IPS-18a (cell line): Measurements from ENCODE around the gene SYNGR2.
"Not testable (repeated sequence)": the region's sequence is repeated elsewhere in the genome, so short reads cannot be mapped to it uniquely, and the experiment has no call there.

Experiments used
- H3K27ac ChIP-seq: one replicate; pipeline ENCODE4 v1.5.1; 2013; ENCODE audit warnings: low read length
- H3K27me3 ChIP-seq: one replicate; pipeline ENCODE4 v1.6.1; 2013; ENCODE audit warnings: mild to moderate bottlenecking, low read length; ENCODE audit not compliant: control insufficient read depth, insufficient read depth
- H3K36me3 ChIP-seq: one replicate; pipeline ENCODE4 v1.6.1; 2013; ENCODE audit warnings: low read depth, low read length; ENCODE audit not compliant: control insufficient read depth
- H3K4me1 ChIP-seq: one replicate; pipeline ENCODE4 v1.6.1; 2013; ENCODE audit warnings: low read depth, low read length; ENCODE audit not compliant: control insufficient read depth
- H3K4me3 ChIP-seq: one replicate; pipeline ENCODE4 v1.5.1; 2013; ENCODE audit warnings: low read length
- H3K9ac ChIP-seq: one replicate; pipeline ENCODE4 v1.6.1; 2013; ENCODE audit warnings: mild to moderate bottlenecking, low read length, moderate library complexity
- H3K9me3 ChIP-seq: one replicate; pipeline ENCODE4 v1.6.1; 2013; ENCODE audit warnings: low read depth, low read length; ENCODE audit not compliant: control insufficient read depth

Gene SYNGR2

GRCh38 chr17:78171591-78172248, 3.3 kb downstream of the SYNGR2 start:
- Histone ChIP-seq H3K36me3 (peaks cover 23% of the 10 kb centered on the region), H3K4me1 (peaks cover 12% of the 10 kb centered on the region)
- not testable (repeated sequence) for H3K9ac ChIP-seq, H3K4me3 ChIP-seq, H3K27me3 ChIP-seq, H3K27ac ChIP-seq, H3K9me3 ChIP-seq

DNA sequence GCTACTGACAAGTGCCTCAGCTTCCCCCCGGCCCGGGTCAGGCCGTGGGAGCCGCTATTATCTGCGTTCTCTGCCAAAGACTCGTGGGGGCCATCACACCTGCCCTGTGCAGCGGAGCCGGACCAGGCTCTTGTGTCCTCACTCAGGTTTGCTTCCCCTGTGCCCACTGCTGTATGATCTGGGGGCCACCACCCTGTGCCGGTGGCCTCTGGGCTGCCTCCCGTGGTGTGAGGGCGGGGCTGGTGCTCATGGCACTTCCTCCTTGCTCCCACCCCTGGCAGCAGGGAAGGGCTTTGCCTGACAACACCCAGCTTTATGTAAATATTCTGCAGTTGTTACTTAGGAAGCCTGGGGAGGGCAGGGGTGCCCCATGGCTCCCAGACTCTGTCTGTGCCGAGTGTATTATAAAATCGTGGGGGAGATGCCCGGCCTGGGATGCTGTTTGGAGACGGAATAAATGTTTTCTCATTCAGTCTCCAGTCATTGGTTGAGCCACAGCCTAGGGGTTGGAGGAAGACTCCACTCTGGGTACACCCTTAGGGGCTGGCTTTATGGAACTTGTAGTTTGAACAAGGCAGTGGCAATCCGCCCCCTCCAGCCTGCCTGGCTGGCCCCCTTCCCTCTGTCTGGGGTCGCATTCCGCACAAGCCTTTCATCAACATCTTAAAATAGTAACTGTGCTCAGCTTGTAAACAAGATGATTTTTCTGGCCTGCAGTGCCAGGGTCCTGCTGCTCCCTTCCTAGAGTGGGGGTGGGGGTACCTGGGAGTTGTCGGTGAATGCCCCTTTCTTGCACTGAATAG, 4.1 kb downstream of the SYNGR2 start:
- no peaks in the 10 kb centered on the region for H3K27me3 ChIP-seq
- H3K27ac ChIP-seq = no peak overlapping the region
- no peak overlapping the region for H3K9ac ChIP-seq
- H3K4me3 ChIP-seq = no peak overlapping the region
- peaks cover 12% of the 10 kb centered on the region for H3K4me1 ChIP-seq
- peaks cover 23% of the 10 kb centered on the region for H3K36me3 ChIP-seq
- H3K9me3 ChIP-seq = no peaks in the 10 kb centered on the region

DNA sequence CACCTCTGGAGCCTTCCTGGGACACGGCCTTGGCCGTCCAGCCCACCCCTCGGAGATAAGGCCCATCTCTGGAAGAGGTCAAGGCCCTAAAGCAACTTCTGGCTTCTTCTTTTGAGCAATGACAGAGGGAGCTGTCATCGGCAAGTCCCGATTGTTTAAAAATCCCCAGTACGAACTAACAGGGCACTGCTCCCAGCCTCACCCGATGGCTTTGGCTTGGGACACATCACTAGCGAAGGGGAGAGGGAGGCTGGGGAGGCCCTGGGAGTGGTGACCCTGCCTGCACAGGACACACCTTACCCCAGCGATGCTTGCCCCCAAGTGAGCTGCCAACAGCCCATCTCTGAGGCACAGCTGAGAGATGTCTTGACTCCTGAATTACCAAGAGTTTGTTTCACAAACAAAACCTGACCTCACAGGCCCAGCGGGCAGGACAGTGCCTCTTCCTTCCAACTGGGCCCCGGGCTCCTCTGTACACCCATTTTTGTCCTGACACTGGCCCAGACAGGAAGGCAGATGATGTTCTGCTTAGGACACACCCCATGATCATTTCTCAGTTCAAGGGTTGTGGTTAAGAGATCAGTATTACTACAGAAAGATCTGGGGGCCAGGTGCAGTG, 4.8 kb downstream of the SYNGR2 start:
- Histone ChIP-seq H3K27ac (no peak overlapping the region), H3K36me3 (peaks cover 25% of the 10 kb centered on the region), H3K4me3 (no peak overlapping the region), H3K27me3 (no peaks in the 10 kb centered on the region), H3K9me3 (no peaks in the 10 kb centered on the region), H3K9ac (no peak overlapping the region), H3K4me1 (peaks cover 12% of the 10 kb centered on the region)

GRCh38 chr17:78174346-78174869, 6.0 kb downstream of the SYNGR2 start:
- H3K9ac ChIP-seq = no peak overlapping the region
- peaks cover 37% of the 10 kb centered on the region for H3K36me3 ChIP-seq
- H3K27me3 ChIP-seq = no peaks in the 10 kb centered on the region
- no peak overlapping the region for H3K4me3 ChIP-seq
- no peak overlapping the region for H3K27ac ChIP-seq
- H3K9me3 ChIP-seq = no peaks in the 10 kb centered on the region
- H3K4me1 ChIP-seq = peaks cover 12% of the 10 kb centered on the region

DNA sequence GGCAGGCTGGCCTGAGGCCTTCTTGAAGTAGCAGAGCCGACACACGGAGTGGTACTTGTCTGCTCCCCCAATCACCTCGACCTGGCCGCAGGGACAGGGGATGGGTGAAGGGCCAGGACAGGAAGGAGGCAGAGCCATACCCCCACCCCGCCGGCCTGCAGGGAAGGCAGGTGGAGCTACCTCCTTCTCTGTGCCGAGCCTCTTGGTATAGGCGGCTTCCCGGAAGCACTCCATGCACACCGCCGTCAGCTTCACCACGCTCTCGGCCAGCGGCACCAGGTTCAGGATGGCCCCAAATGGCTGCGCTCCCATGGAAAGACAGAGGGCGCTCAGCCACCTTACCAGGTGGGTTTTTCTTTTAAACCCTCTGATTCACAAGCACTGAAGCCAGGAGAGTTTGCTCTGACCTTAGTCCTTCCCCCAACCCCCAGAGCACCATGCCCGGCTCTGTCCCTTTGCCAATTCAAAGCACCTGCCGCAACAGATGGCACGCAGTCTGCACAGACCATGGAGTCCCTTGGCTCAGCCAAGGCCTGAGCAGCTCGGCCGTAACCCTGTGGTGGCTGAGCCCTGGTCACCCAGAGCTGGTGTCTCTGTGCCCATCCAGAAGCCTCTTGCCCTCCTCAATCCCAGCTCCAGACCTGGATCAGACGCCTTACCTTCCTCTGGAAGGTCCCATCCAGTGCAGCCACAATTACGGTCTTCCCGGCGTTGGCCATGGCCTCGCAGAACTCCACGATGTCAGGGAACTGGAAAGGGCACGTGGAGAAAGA, 6.7 kb downstream of the SYNGR2 start:
- Histone ChIP-seq H3K9me3 (no peaks in the 10 kb centered on the region), H3K4me1 (peaks cover 12% of the 10 kb centered on the region), H3K4me3 (no peak overlapping the region), H3K36me3 (peaks cover 44% of the 10 kb centered on the region), H3K27me3 (no peaks in the 10 kb centered on the region), H3K9ac (no peak overlapping the region), H3K27ac (no peak overlapping the region)

- Histone ChIP-seq H3K27me3 (no peaks in the 10 kb centered on the region), H3K9me3 (no peaks in the 10 kb centered on the region), H3K4me3 (no peak overlapping the region), H3K4me1 (peaks cover 12% of the 10 kb centered on the region), H3K27ac (no peak overlapping the region), H3K9ac (no peak overlapping the region), H3K36me3 (peaks cover 49% of the 10 kb centered on the region)
Measured at GRCh38 chr17:78175643-78175981, 7.2 kb downstream of the SYNGR2 start.

DNA sequence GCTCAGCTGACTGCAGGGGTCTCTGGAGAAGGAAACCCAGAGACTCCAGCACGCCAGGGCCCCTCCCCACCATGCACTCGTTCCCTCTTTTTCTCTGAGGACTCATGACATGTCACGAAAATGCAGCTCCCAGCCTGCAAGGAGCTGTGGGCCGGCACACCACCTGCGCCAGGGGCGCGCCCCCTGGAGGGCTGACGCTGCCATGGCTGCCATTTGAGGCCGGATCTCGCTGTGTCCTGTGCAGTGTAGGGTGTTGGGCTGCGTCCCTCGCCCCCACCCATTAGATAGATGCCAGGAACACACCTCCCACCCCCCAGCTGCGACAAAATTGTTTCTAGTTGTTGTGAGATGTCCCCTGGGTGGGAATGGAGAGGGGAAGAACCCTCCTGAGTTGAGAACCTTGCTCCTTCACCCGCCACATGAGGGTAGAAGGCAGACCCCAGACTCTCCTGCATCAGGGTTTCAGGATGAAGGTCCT, 8.2 kb downstream of the SYNGR2 start:
- Histone ChIP-seq H3K36me3 (peaks cover 58% of the 10 kb centered on the region), H3K9me3 (no peaks in the 10 kb centered on the region), H3K4me3 (no peak overlapping the region), H3K4me1 (peaks cover 12% of the 10 kb centered on the region), H3K27ac (no peak overlapping the region), H3K27me3 (no peaks in the 10 kb centered on the region), H3K9ac (no peak overlapping the region)

GRCh38 chr17:78179372-78179771, 11.0 kb downstream of the SYNGR2 start:
- H3K4me1 ChIP-seq = no peaks in the 10 kb centered on the region
- no peaks in the 10 kb centered on the region for H3K9me3 ChIP-seq
- H3K27ac ChIP-seq = no peak overlapping the region
- H3K27me3 ChIP-seq = no peaks in the 10 kb centered on the region
- H3K9ac ChIP-seq = no peak overlapping the region
- peaks cover 75% of the 10 kb centered on the region for H3K36me3 ChIP-seq
- H3K4me3 ChIP-seq = no peak overlapping the region

DNA sequence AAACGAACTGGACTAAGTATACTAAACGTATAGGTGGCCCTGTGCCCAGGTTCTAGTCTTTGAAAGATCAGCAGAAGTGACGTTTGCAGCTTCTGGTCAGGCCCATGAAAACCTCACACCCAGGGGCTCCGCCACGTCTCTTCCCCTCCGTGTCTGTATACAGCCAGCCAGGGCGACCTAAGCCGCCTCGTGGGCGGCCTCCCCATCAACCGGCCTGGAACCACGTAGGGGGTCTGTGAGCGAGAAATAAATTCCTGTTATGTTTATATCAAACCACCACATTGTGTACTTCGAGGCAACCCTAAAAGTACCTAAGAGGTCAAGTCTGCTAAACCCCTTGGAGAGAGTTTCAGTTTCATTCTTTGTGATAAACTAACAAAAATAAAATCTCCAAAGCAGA, 11.7 kb downstream of the SYNGR2 start:
- Histone ChIP-seq H3K27ac (no peak overlapping the region), H3K9me3 (no peaks in the 10 kb centered on the region), H3K27me3 (no peaks in the 10 kb centered on the region), H3K4me1 (no peaks in the 10 kb centered on the region), H3K9ac (no peak overlapping the region), H3K4me3 (no peak overlapping the region), H3K36me3 (peaks cover 77% of the 10 kb centered on the region)

- no peaks in the 10 kb centered on the region for H3K4me1 ChIP-seq
- peaks cover 73% of the 10 kb centered on the region for H3K36me3 ChIP-seq
- no peaks in the 10 kb centered on the region for H3K9me3 ChIP-seq
- H3K27me3 ChIP-seq = no peaks in the 10 kb centered on the region
- H3K27ac ChIP-seq = no peak overlapping the region
- no peak overlapping the region for H3K9ac ChIP-seq
- no peak overlapping the region for H3K4me3 ChIP-seq
Measured at GRCh38 chr17:78180508-78180907, 12.1 kb downstream of the SYNGR2 start.

DNA sequence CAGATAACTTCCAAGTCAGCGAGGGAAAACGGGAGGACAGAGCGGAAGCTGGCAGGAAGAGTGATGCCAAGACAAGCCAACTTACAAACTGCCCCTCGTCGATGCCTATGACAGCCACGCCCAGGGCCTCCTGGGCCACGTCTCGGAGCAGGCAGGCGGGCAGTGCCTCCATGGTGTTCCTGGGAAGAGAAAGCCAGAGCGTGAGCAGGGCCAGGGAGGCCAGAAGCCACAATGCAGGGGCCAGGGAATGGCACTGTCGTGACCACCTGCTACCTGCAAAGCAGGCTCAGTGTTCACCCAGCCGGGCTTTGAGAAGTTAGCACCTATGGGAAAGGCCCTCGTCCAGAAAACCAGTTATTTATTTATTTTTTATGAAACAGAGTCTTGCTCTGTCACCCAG, 14.1 kb downstream of the SYNGR2 start:
- no peak overlapping the region for H3K9ac ChIP-seq
- no peak overlapping the region for H3K4me3 ChIP-seq
- H3K4me1 ChIP-seq = no peaks in the 10 kb centered on the region
- H3K9me3 ChIP-seq = no peaks in the 10 kb centered on the region
- H3K36me3 ChIP-seq = peaks cover 69% of the 10 kb centered on the region
- H3K27ac ChIP-seq = no peak overlapping the region
- H3K27me3 ChIP-seq = no peaks in the 10 kb centered on the region
